ENCODE results near the gene ZNF891. TPM values are rescaled to one million over a fixed set of nuclear protein-coding genes. Genes with fewer than 3 reads are reported as not detected.

The ZNF891 gene
- total and polyA plus RNA-seq, 8 donors, result 0.57 to 1.6 (median 1.0) TPM

DNA sequence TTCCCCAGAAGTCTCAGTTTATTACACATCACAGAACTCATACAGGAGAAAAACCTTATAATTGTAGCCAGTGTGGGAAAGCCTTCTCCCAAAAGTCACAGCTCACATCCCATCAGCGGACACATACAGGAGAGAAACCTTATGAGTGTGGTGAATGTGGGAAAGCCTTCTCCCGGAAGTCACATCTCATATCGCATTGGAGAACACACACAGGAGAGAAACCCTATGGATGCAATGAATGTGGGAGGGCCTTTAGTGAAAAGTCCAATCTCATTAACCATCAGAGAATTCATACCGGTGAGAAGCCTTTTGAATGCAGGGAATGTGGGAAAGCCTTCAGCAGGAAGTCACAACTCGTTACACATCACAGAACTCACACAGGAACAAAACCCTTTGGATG lies 72.6 kb downstream of the ZNF891 start:
- Histone ChIP-seq H3K9me3 (peaks cover 5 to 60% (median 38%) of the 10 kb centered on the region in 4 donors), H3K36me3 (peaks cover 12 to 50% (median 21%) of the 10 kb centered on the region in 3 donors)
- no peak for FAIRE-seq

More for the DNA sequence above, 72.6 kb downstream of the ZNF891 start:
- Histone ChIP-seq H3K4me1 (no peaks in the 10 kb centered on the region), H3K27me3 (no peaks in the 10 kb centered on the region), H3K4me3 (no peak overlapping the region), H3K27ac (no peak overlapping the region)
- TF ChIP-seq, protein P1, sequence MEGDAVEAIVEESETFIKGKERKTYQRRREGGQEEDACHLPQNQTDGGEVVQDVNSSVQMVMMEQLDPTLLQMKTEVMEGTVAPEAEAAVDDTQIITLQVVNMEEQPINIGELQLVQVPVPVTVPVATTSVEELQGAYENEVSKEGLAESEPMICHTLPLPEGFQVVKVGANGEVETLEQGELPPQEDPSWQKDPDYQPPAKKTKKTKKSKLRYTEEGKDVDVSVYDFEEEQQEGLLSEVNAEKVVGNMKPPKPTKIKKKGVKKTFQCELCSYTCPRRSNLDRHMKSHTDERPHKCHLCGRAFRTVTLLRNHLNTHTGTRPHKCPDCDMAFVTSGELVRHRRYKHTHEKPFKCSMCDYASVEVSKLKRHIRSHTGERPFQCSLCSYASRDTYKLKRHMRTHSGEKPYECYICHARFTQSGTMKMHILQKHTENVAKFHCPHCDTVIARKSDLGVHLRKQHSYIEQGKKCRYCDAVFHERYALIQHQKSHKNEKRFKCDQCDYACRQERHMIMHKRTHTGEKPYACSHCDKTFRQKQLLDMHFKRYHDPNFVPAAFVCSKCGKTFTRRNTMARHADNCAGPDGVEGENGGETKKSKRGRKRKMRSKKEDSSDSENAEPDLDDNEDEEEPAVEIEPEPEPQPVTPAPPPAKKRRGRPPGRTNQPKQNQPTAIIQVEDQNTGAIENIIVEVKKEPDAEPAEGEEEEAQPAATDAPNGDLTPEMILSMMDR (IDR thresholded peaks at IDR 0.05), result no peak
- WGBS, 2 donors, result 99% methylated on average over 5 of the region's 5 CpGs
- no peak for DNase-seq
- ATAC-seq, result no peak
- intact Hi-C loops (cut with DNase I), result no loop called here

Other genes with a start within 250 kb of the ZNF891 start
- 10 to 100 TPM; 14.9 to 19.9 (median 15.4) TPM for gene CHFR, start 242.7 kb downstream of the ZNF891 start, total RNA-seq
- 10 to 100 TPM; 25.7 to 32.3 TPM for gene CHFR, start 242.7 kb downstream of the ZNF891 start, polyA plus RNA-seq
- gene ZNF605, start 174.0 kb downstream of the ZNF891 start, total RNA-seq, result 1 to 10 TPM; 3.3 to 8.6 (median 4.8) TPM
- 1 to 10 TPM; 3.6 to 4.0 TPM for gene ZNF605, start 174.0 kb downstream of the ZNF891 start, polyA plus RNA-seq
- gene ZNF26, start 143.9 kb downstream of the ZNF891 start, total RNA-seq, result 1 to 10 TPM; 5.1 to 7.9 (median 6.4) TPM
- 1 to 10 TPM; 4.8 to 5.5 TPM for gene ZNF26, start 143.9 kb downstream of the ZNF891 start, polyA plus RNA-seq
- 10 to 100 TPM in 4 of 6 donors, 1 to 10 TPM in 2; 7.8 to 17.4 (median 10.5) TPM for gene ZNF84, start 92.8 kb downstream of the ZNF891 start, total RNA-seq
- gene ZNF84, start 92.8 kb downstream of the ZNF891 start, polyA plus RNA-seq, result 10 to 100 TPM in 1 of 2 donors, 1 to 10 TPM in 1; 8.5 to 12.4 TPM
- 10 to 100 TPM in 1 of 6 donors, 1 to 10 TPM in 5; 6.5 to 12.5 (median 9.4) TPM for gene ZNF140, start 49.4 kb downstream of the ZNF891 start, total RNA-seq
- gene ZNF140, start 49.4 kb downstream of the ZNF891 start, polyA plus RNA-seq, result 10 to 100 TPM; 12.5 to 19.6 TPM
- gene ZNF10, start 353 bp upstream of the ZNF891 start, total RNA-seq, result 1 to 10 TPM; 3.9 to 7.5 (median 6.0) TPM
- 10 to 100 TPM in 1 of 2 donors, 1 to 10 TPM in 1; 9.3 to 15.9 TPM for gene ZNF10, start 353 bp upstream of the ZNF891 start, polyA plus RNA-seq
- 10 to 100 TPM in 2 of 6 donors, 1 to 10 TPM in 4; 7.4 to 14.0 (median 9.4) TPM for gene ZNF268, start 51.2 kb upstream of the ZNF891 start, total RNA-seq
- gene ZNF268, start 51.2 kb upstream of the ZNF891 start, polyA plus RNA-seq, result 1 to 10 TPM; 2.4 to 3.1 TPM
- not detected for gene ANHX, start 105.6 kb upstream of the ZNF891 start, total RNA-seq
- gene ANHX, start 105.6 kb upstream of the ZNF891 start, polyA plus RNA-seq, result not detected